Measurements from ENCODE around the gene UBE2D2.

UBE2D2 gene

DNA sequence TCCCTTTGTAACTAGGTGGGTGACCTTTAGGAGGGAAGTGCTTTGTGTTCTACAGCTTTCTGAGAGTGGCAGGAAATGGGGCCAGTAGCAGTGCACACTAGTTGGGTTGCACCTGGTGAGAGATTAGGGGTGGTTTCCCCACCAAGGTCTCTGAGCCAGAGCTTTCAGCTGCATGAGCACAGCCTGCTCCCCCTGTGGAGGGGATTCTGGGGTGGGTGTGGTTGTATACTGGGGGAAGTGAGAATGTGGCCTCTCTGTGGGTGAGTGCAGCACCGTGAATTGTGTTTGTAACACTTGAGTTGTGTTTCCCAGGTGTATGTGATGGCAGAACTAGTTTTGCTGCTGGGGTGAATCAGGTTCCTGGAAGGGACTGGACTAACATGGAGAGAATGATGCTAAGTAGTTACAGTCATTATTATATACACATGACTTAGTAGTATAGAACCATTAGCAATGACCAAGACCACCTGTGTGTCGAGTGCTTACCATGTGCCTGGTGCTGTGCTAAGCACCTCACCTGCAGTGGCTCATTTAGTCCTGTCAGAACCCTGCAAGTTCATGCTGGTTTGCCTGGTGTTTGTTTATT, 75.2 kb downstream of the UBE2D2 start:
- DNase-seq (ENCODE audit: low read depth), result no peak

- no peak for DNase-seq (ENCODE audit: low read depth)
These were observed 75.9 kb downstream of the UBE2D2 start for GRCh38 chr5:139636975-139637408.

DNA sequence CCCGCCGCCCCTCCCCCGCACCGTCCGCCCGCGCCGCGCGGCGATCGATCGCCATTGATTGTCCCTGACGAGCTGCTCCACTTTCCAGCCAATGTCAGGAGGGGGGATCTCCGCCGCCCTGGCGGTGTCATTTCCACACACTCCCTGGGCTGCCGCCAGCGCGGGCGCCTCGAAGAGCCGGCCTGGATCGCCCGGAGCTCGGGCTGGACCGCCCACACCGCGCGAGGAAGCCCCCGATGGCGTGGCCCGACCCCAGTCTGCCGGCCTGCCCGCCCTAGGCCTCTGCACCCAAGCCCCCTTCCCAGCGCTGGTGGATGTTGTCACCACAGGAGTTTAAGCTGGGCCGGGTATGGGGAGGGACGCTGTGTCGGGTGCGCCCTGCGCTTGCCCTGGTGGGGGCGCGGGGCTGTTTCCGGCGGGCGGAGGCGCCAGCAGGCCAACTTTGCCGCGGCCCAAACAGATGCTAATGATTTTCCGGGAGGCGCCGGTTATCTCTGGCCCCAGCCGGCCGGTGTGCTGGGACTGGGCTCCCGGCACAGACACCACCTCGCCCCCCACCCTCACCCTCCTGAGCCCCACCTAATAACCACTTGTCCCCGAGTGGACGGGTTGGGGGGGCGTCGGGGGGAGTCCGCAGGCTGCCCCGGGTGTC, 76.4 kb downstream of the UBE2D2 start:
- DNase-seq (ENCODE audit: low read depth), result no peak

- no peak for DNase-seq (ENCODE audit: low read depth)
These were observed 77.1 kb downstream of the UBE2D2 start for GRCh38 chr5:139638090-139638735.

GRCh38 chr5:139638736-139639618, 77.8 kb downstream of the UBE2D2 start:
- DNase-seq (ENCODE audit: low read depth), result no peak

- no peak for DNase-seq (ENCODE audit: low read depth)
These were observed 78.7 kb downstream of the UBE2D2 start for GRCh38 chr5:139639619-139640380.

DNA sequence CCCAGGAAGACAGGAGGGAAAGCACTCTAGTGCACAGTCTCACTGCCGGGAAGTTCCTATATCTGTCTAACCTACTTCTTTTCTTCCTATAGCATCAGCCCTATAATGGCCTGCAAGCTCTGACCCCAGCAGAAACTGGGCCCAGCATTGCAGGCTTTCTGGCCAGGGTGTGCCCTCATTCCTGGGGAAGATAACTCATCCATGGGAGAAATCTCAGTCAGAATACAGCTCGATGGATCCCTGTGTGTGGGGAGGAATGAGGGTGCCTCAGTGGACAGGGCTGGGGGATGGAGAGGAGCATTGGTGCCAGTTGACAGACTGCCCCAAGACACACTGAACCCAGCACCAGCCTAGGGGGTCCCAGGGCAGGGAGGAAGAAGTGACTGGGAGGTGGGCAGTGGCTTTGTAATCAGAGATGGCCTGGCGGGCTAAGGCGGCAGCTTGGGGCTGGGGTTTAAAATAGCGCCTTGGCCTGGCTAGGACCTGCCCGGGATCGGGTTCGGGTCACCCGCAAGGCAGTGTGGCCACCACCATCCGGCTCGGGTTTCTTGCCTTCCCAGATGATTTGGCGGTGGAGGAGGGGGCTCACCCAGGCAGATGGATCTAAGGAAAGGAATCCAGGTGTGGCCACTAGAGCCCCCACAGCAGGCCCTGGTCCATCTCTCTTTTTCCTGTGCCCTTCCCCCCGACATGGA, 79.4 kb downstream of the UBE2D2 start:
- DNase-seq (ENCODE audit: low read depth), result no peak

DNA sequence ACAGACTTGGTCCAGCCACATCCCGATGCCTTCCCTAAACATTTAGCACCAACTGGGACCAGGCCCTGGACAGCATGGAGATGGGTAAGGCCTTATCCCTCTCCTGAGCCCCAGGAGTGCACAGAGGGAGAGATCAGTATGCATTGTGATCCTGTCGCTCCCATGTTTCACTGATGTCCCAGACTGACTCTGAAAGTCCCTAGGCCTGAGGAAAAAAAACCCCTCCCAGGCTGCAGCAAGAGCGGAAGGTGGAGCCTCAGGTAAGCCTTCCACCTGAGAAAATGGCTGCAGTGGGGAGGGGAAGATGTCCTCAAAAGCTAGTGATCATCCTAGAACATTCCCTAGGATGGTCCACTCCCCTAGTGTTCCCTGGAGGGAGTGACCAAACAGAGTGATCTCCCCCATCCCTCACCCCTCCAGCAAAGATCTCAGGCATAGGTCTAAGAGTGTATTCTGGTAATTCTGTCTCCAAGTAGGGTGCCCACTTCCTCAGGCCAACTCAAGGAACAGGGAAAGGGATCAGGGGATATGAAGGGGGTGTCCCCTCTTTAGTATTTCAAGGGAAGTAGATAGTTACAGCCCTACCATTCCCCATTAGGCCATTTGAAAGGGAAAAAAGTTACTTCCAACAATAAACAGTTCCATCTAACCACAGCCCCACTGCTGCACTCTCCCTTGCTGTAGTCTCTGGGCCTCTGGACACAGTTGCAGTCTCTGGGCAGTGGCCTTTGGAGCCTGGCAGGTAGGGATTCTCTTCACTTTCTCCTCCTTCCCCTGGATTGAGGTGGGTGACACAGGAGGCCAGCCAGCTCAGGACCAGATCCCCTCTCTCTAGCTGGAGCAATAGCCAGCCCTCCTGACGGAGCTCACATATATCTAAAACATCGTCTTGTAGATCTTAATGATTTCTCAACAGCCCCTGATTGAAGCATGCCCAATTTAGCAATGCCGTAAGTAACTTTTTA, 80.3 kb downstream of the UBE2D2 start:
- DNase-seq (ENCODE audit: low read depth), result no peak

- no peak for DNase-seq (ENCODE audit: low read depth)
These were observed 81.1 kb downstream of the UBE2D2 start for GRCh38 chr5:139642213-139642612.

DNA sequence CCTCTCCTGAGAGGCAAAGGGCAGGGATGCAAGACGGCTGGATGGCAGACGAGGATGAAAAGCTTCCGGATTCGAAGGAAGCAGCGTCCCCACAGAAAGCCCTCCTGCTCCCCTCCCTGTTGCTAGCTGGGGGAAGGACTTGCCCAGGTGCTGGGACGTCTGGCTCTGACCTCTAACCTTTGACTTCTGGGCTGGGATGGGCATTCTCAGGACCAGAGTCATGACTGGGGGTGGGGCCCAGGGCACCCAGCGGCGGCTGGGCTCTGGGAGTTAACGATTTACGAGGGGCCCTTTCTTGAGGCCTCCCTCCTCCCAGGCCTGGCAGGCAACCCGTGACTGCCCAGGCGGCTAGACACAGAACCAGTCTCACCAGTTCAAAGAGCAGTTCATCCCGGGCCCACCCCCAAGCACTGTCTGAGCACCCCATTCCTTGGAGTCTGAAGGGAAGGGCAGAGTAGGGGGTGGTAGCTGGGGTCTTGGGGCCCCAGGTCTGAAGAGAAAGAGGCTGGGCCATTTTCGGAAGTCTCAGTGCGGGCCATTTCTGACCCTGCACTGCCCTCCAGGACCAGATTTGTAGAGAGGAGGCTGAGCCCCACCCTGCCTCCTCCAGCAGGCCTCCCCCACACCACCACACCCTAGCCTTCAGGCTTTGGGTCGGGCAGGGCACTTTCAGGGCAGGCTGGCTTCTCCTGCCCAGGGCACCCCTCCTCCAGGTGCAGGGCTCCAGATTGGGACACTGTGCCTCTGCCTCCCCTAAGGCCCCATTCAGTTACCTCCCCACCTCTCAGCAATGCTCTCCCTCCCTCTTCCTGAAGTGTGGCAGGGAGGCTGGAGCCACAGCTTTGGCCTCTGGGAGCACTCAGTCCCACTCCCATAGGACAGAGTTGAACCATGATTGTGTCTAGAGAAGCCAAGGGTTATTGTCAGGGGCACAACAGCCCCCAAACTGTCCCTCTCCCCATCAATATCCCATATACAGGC, 82.0 kb downstream of the UBE2D2 start:
- DNase-seq (ENCODE audit: low read depth), result no peak

- DNase-seq (ENCODE audit: low read depth), result no peak
These were observed 82.9 kb downstream of the UBE2D2 start for GRCh38 chr5:139644001-139644456.

DNA sequence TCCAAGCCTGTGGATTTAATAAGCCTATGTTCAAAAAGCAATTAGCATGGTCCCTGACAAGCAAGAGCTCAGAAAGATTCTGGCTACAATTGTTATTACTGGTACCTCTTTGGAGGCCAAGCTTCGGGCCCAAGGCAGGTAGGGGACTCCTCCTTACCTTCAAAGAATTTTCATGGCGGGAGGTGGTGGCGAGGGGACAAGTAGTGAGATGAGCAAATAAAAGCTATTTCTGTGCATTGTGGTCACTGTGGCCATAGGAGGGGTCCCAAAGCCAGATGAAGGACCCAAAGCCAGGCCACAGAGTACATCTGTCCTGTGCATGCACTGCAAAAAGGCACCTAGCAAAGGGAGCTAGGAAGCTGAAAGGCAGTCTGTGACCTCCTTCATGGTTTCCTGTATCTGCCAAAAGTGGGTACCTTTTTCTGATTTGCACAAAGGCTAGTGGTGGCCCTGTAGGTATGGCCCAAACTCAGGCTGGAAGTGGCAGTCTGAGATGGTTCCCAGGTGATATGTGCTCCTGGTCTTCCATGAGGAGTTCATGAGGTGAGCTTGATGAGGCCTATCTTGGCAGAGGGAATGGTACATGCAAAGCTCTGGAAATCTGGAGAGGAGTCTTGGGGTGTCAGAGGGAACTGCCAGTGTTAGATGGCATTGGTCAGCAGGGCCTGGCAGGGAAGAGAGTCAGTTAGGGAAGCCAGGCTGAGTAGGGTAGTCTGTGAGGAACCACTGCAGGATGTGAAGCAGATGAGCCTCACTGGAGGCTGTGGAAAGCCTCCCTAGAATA, 83.7 kb downstream of the UBE2D2 start:
- no peak for DNase-seq (ENCODE audit: low read depth)

- DNase-seq (ENCODE audit: low read depth), result no peak
These were observed 84.3 kb downstream of the UBE2D2 start for GRCh38 chr5:139645430-139645871.

GRCh38 chr5:139646111-139646510, 85.0 kb downstream of the UBE2D2 start:
- no peak for DNase-seq (ENCODE audit: low read depth)

DNA sequence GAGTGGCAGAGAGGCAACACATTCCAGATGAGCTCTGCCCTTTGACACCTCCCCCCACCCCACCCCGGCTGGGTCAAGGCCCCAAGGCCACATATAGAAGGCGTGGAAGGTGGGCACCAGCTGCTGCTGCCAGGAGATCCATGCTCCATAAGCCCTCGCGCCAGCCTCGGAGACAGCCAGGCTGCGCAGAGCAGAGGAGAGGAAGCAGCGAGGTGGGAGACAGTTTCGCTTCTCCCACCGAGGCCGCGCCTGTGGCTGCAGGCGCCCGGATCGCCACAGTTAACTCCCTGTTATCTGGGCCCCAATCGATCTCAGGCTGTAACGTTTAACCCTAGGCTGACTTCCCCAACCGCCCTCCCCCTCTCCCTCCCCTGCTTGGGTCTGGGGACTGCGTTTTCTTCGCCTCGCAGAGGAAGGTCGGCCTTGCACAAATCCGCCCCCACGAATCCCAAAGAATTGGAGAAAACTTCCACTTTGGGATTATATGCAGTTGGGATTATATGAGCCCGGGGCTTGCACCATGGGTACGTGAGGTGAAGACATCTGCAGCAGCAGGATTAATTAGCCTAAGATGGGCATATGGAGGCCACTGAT, 85.9 kb downstream of the UBE2D2 start:
- DNase-seq (ENCODE audit: low read depth), result no peak

DNA sequence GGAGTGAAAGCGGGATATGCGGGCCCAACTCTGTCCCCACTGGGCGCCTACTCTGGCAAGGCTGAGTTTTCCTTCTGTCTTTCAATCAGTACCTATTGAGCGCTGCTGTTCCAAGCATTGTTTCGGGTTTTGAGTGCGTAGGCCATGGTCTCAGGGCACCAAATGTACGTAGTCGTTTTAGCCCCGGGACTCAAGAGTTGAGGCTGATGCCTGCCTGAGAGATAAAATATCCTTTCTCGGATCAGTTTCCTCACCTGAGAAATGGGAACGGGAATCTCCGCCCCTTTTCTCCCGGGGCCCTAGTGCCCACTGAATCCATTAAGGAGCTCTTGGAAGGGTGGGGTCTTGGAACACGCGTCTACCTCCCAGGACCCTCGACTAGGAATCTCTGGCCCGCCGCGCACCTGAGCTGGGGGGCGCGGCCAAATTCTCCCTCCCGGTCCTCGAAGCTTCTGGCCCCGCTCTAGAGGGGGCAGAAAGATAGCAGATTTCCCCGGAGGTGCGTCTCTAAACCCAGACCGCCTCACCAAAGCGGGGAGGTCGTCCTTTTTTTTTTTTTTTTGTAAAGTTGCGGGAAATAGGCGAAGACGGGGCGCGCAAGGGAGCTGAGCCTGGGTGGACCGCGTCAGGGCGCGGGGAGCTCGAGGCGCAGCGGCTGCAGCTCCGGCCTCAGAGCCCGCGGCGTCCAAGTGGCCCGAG, 86.5 kb downstream of the UBE2D2 start:
- no peak for DNase-seq (ENCODE audit: low read depth)
